Endothelial cell of umbilical vein (primary cell): Measurements from ENCODE around the gene NPTX1. TPM values are rescaled to one million over a fixed set of nuclear protein-coding genes. Genes with fewer than 3 reads are reported as not detected.

Source experiments
- BruUV-seq: library from RNA; stranded (reverse); fragments of 400-500 nt; replicated peaks from 2 replicates; lab custom pipeline; 2021; lab: Mats Ljungman, UMichigan
- CTCF ChIA-PET: fragments of 300-600, 350-600 bp; sonication (Branson Sonifier 250); formaldehyde crosslinking; loops from one replicate; lab custom pipeline; 2021; ENCODE audit warnings: antibody characterized with exemption, inconsistent platforms; lab: Charles Lee
- POLR2A ChIA-PET: fragments of 300-600, 350-600 bp; sonication (Branson Sonifier 250); formaldehyde crosslinking; loops from one replicate; lab custom pipeline; 2021; ENCODE audit warnings: antibody characterized with exemption, inconsistent platforms; lab: Charles Lee
- DNase-seq: peaks from one replicate; pipeline ENCODE4 v3.0.0-alpha.2; 2011; ENCODE audit warnings: low read depth, low spot score
- FAIRE-seq: peaks from 2 replicates; lab custom pipeline; 2011; peaks lifted over from hg19 to GRCh38; lab: Jason Lieb, UNC
- H2AFZ ChIP-seq: 2 replicates; pipeline ENCODE4 v1.6.0; 2012; ENCODE audit warnings: low read depth, low read length, control low read depth, inconsistent platforms
- H3K27ac ChIP-seq: 2 replicates; pipeline ENCODE4 v1.5.1; 2011; ENCODE audit warnings: low read depth, mild to moderate bottlenecking, control low read depth, low read length, moderate library complexity; ENCODE audit not compliant: insufficient read depth
- H3K27me3 ChIP-seq, 2 experiments: 2 replicates each; pipeline versions ENCODE4 v1.6.0 to v1.6.1; 2011; ENCODE audit warnings: low read length in 2 of 2, mixed read lengths in 1 of 2; ENCODE audit not compliant: control insufficient read depth in 2 of 2, insufficient read depth in 2 of 2
- H3K36me3 ChIP-seq, 2 experiments: 2 replicates in 1 of 2; 3 replicates in 1 of 2; pipeline ENCODE4 v1.5.1; 2011; ENCODE audit warnings: low read length in 2 of 2, mild to moderate bottlenecking in 1 of 2, moderate library complexity in 1 of 2; ENCODE audit not compliant: control insufficient read depth in 2 of 2, insufficient read depth in 2 of 2; ENCODE audit errors: extremely low read depth in 1 of 2
- H3K4me1 ChIP-seq: 3 replicates; pipeline ENCODE4 v1.5.1; 2011; ENCODE audit warnings: mild to moderate bottlenecking, low read length; ENCODE audit not compliant: control insufficient read depth, insufficient read depth; ENCODE audit errors: extremely low read depth
- H3K4me2 ChIP-seq: 2 replicates; pipeline ENCODE4 v1.6.1; 2011; ENCODE audit warnings: low read length, control low read depth, mixed read lengths; ENCODE audit not compliant: insufficient read depth
- H3K4me3 ChIP-seq, 3 experiments: fragments of 200-600 bp in 1 of 3; sonication (generic), shearing (Covaris generic) in 1 of 3; replicated peaks in 1 of 3; 2 replicates each; pipeline ENCODE4 v1.5.1; 2011 to 2016; ENCODE audit warnings: control low read depth in 3 of 3, low read length in 3 of 3, mild to moderate bottlenecking in 2 of 3, inconsistent platforms in 1 of 3, low read depth in 1 of 3, moderate library complexity in 1 of 3; ENCODE audit not compliant: insufficient read depth in 1 of 3
- H3K79me2 ChIP-seq: 2 replicates; pipeline ENCODE4 v1.6.0; 2012; ENCODE audit warnings: low read length, inconsistent platforms; ENCODE audit not compliant: control insufficient read depth, insufficient read depth
- H3K9ac ChIP-seq: replicated peaks from 2 replicates; pipeline ENCODE3; 2011; ENCODE audit warnings: low read length, control low read depth; ENCODE audit not compliant: insufficient read depth; ENCODE audit errors: extremely low read depth
- H3K9me1 ChIP-seq: replicated peaks from 3 replicates; pipeline ENCODE4 v1.6.0; 2011; ENCODE audit warnings: mild to moderate bottlenecking, low read length; ENCODE audit not compliant: control insufficient read depth, insufficient read depth; ENCODE audit errors: extremely low read depth
- H3K9me3 ChIP-seq: replicated peaks from 2 replicates; pipeline ENCODE4 v1.5.1; 2012; ENCODE audit warnings: low read length, inconsistent platforms; ENCODE audit not compliant: control insufficient read depth, insufficient read depth
- H4K20me1 ChIP-seq: replicated peaks from 2 replicates; pipeline ENCODE3; 2011; ENCODE audit warnings: mild to moderate bottlenecking, low read length; ENCODE audit not compliant: control insufficient read depth, insufficient read depth; ENCODE audit errors: extremely low read depth
- EZH2 ChIP-seq: IDR thresholded peaks from 2 replicates; pipeline ENCODE4 v1.6.1; 2012; ENCODE audit warnings: borderline replicate concordance, low read depth, mild to moderate bottlenecking, moderate library complexity, low read length, inconsistent platforms; ENCODE audit not compliant: severe bottlenecking
- FOS ChIP-seq: IDR thresholded peaks from 2 replicates; pipeline ENCODE4 v1.6.1; 2011; ENCODE audit warnings: mild to moderate bottlenecking, low read length, moderate library complexity, borderline replicate concordance; ENCODE audit not compliant: insufficient read depth
- GATA2 ChIP-seq: IDR thresholded peaks from 2 replicates; pipeline ENCODE4 v1.7.0; 2011; ENCODE audit warnings: low read depth, mild to moderate bottlenecking, moderate library complexity, mixed read lengths, low read length; ENCODE audit not compliant: insufficient read length, insufficient read depth
- JUN ChIP-seq: IDR thresholded peaks from 2 replicates; pipeline ENCODE4 v1.6.1; 2011; ENCODE audit warnings: borderline replicate concordance, low read depth; ENCODE audit not compliant: insufficient read length, insufficient read depth
- MYC ChIP-seq: IDR thresholded peaks from one replicate; pipeline ENCODE4 v1.6.1; 2011; ENCODE audit warnings: mild to moderate bottlenecking, low read depth, low read length
- POLR2A ChIP-seq: IDR thresholded peaks from 2 replicates; pipeline ENCODE4 v1.6.1; 2012; ENCODE audit warnings: low read depth, mild to moderate bottlenecking, control low read depth, low read length
- POLR2AphosphoS5 ChIP-seq: IDR thresholded peaks from 2 replicates; pipeline ENCODE4 v1.6.1; 2012; ENCODE audit warnings: low read depth, mild to moderate bottlenecking, control low read depth, low read length, moderate library complexity; ENCODE audit not compliant: insufficient read depth
- dilution Hi-C: fragments of 300-500 bp; cut with MboI; formaldehyde crosslinking; loops from one replicate; pipeline ENCODE4 v1.15.0; 2019; ENCODE audit warnings: low sequenced_read_pairs; ENCODE audit not compliant: extremely low pct_ligation_motif_present
- intact Hi-C: fragments of 100-400 bp; cut with micrococcal nuclease; formaldehyde crosslinking; loops from one replicate; pipeline ENCODE4 v1.10.0; 2022
- polyA plus RNA-seq, 4 experiments: library from polyadenylated mRNA; depleted of rRNA in 3 of 4; stranded (reverse) in 3 of 4; unstranded in 1 of 4; fragments of >200 nt; gene quantifications; 2 replicates each; pipeline versions ENCODE4 v1.2.1 to v1.2.3, GENCODE V29; 2011 to 2012; ENCODE audit warnings: missing spikeins in 1 of 4
- total RNA-seq: library from RNA; stranded (reverse); gene quantifications from 2 replicates; pipeline ENCODE4 v1.2.3, GENCODE V29; 2021
- TF ChIP-seq, protein P1 (sequence below): IDR thresholded peaks from 2 replicates; pipeline ENCODE4 v1.6.1; 2011; ENCODE audit not compliant: insufficient read depth, insufficient read length
- TF ChIP-seq, protein P2 (sequence below), 2 donors: IDR thresholded peaks; 1 replicate in 1 of 2; 2 replicates in 1 of 2; pipeline ENCODE4 v1.5.1; 2011; ENCODE audit warnings: low read length in 2 of 2, mild to moderate bottlenecking in 2 of 2, moderate library complexity in 2 of 2, control low read depth in 1 of 2, inconsistent platforms in 1 of 2, low read depth in 1 of 2; ENCODE audit not compliant: insufficient read depth in 1 of 2; ENCODE audit errors: extremely low read depth in 1 of 2

Gene NPTX1
- total and polyA plus RNA-seq, 2 donors (not counting 3 experiments of a cell fraction or from before 2014, with no cell fraction given): 0.03 TPM; not detected in 1

DNA sequence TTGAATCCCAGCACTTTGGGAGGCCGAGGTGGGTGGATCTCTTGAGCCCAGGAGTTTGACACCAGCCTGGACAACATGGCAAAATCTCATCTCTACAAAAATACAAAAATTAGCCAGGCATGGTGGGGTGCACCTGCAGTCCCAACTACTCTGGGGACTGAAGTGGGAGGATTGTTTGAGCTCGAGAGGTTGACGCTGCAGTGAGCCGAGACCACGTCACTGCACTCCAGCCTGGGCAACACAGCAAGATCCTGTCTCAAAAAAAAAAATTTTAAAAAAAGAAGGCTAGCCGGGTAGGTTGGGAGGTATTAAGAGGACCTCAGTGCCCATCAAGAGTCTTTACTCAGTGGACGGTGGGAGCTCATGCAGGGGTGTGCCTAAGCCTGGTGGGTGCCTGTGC, 3.8 kb upstream of the NPTX1 start:
- CTCF ChIA-PET: interaction anchor here (1.1 kb wide), 1 partner anchor 157 kb away, joined by 3 read pairs; no protein-coding TSS in a partner anchor

More for the DNA sequence above, 3.8 kb upstream of the NPTX1 start:
- H3K36me3 ChIP-seq: no peaks in the 10 kb centered on the region
- dilution Hi-C loops: no loop called here
- H2AFZ ChIP-seq: no peak overlapping the region
- intact Hi-C loops: no loop called here
- TF ChIP-seq GATA2 (no peak), POLR2AphosphoS5 (no peak), MYC (no peak), FOS (no peak), EZH2 (no peak), JUN (no peak), POLR2A (no peak)
- TF ChIP-seq, protein P1, sequence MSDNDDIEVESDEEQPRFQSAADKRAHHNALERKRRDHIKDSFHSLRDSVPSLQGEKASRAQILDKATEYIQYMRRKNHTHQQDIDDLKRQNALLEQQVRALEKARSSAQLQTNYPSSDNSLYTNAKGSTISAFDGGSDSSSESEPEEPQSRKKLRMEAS: no peak
- TF ChIP-seq, protein P2, sequence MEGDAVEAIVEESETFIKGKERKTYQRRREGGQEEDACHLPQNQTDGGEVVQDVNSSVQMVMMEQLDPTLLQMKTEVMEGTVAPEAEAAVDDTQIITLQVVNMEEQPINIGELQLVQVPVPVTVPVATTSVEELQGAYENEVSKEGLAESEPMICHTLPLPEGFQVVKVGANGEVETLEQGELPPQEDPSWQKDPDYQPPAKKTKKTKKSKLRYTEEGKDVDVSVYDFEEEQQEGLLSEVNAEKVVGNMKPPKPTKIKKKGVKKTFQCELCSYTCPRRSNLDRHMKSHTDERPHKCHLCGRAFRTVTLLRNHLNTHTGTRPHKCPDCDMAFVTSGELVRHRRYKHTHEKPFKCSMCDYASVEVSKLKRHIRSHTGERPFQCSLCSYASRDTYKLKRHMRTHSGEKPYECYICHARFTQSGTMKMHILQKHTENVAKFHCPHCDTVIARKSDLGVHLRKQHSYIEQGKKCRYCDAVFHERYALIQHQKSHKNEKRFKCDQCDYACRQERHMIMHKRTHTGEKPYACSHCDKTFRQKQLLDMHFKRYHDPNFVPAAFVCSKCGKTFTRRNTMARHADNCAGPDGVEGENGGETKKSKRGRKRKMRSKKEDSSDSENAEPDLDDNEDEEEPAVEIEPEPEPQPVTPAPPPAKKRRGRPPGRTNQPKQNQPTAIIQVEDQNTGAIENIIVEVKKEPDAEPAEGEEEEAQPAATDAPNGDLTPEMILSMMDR (IDR thresholded peaks at IDR 0.05; ENCODE audit: extremely low read depth in 1 of 2, insufficient read depth in 1 of 2, low read depth in 1 of 2, low read length in 2 of 2): no peak
- DNase-seq (no peak), FAIRE-seq (no peak)
- no peak overlapping the region for H3K4me2 ChIP-seq
- POLR2A ChIA-PET: no interaction called here
- peaks cover 50 to 53% of the 10 kb centered on the region in 2 experiments for H3K27me3 ChIP-seq
- H3K4me3 ChIP-seq: no peak overlapping the region
- H3K27ac ChIP-seq: no peak overlapping the region
- H3K4me1 ChIP-seq: no peaks in the 10 kb centered on the region
- H4K20me1 ChIP-seq: no peaks in the 10 kb centered on the region
- no peaks in the 10 kb centered on the region for H3K9me1 ChIP-seq
- H3K9me3 ChIP-seq: no peaks in the 10 kb centered on the region
- H3K79me2 ChIP-seq: no peaks in the 10 kb centered on the region
- no peak overlapping the region for H3K9ac ChIP-seq
- BruUV-seq: no TSS peak
